Neural cell (in vitro differentiated cells): ENCODE results near the gene CNIH3. TPM values are rescaled to one million over a fixed set of nuclear protein-coding genes. Genes with fewer than 3 reads are reported as not detected.

Source experiments
- H2AFZ ChIP-seq: fragments of 200-600, 300-800 bp; sonication (generic), shearing (Covaris generic); 2 replicates; pipeline ENCODE4 v1.6.0; 2014; ENCODE audit warnings: low read depth, mild to moderate bottlenecking, antibody characterized with exemption, low read length, moderate library complexity
- H3F3A ChIP-seq: fragments of 200-600 bp; shearing (Covaris generic); 2 replicates; pipeline ENCODE4 v1.6.1; 2016; ENCODE audit warnings: mild to moderate bottlenecking, moderate library complexity, mixed read lengths, antibody characterized with exemption, low read length; ENCODE audit not compliant: insufficient read depth, poor library complexity, severe bottlenecking
- H3K27ac ChIP-seq: fragments of 200-600, 300-800 bp; sonication (generic), shearing (Covaris generic); 2 replicates; pipeline ENCODE4 v1.5.1; 2014; ENCODE audit warnings: mild to moderate bottlenecking, low read length, moderate library complexity
- H3K27me3 ChIP-seq: fragments of 300-800, 200-600 bp; sonication (generic), shearing (Covaris generic); 2 replicates; pipeline ENCODE4 v1.6.0; 2014; ENCODE audit warnings: mild to moderate bottlenecking, low read depth, low read length, moderate library complexity; ENCODE audit not compliant: insufficient read depth
- H3K36me3 ChIP-seq: fragments of 300-800, 200-600 bp; sonication (generic), shearing (Covaris generic); 2 replicates; pipeline ENCODE4 v1.5.1; 2014; ENCODE audit warnings: mild to moderate bottlenecking, antibody characterized with exemption, low read length, moderate library complexity; ENCODE audit not compliant: insufficient read depth
- H3K4me2 ChIP-seq: fragments of 300-800, 200-600 bp; sonication (generic), shearing (Covaris generic); 2 replicates; pipeline ENCODE4 v1.6.0; 2014; ENCODE audit warnings: mild to moderate bottlenecking, low read length
- H3K4me3 ChIP-seq: fragments of 300-800, 200-600 bp; sonication (generic), shearing (Covaris generic); 2 replicates; pipeline ENCODE4 v1.5.1; 2014; ENCODE audit warnings: mild to moderate bottlenecking, low read length, moderate library complexity
- H3K79me2 ChIP-seq: fragments of 200-600 bp; shearing (Covaris generic); replicated peaks from 2 replicates; pipeline ENCODE4 v1.6.0; 2014; ENCODE audit warnings: mild to moderate bottlenecking, low read length, moderate library complexity; ENCODE audit not compliant: insufficient read depth
- H3K9ac ChIP-seq: fragments of 300-800, 200-600 bp; sonication (generic), shearing (Covaris generic); 2 replicates; pipeline ENCODE4 v1.6.1; 2016; ENCODE audit warnings: mild to moderate bottlenecking, low read length, mixed read lengths
- H3K9me2 ChIP-seq: fragments of 200-600 bp; shearing (Covaris generic); 2 replicates; pipeline ENCODE4 v1.6.1; 2016; ENCODE audit warnings: mild to moderate bottlenecking, low read length, mixed read lengths; ENCODE audit not compliant: insufficient read depth
- H3K9me3 ChIP-seq: fragments of 200-600, 300-800 bp; sonication (generic), shearing (Covaris generic); 2 replicates; pipeline ENCODE4 v1.6.1; 2016; ENCODE audit warnings: mild to moderate bottlenecking, mixed run types, low read length, moderate library complexity, mixed read lengths
- H4K20me1 ChIP-seq: fragments of 200-600 bp; shearing (Covaris generic); 2 replicates; pipeline ENCODE4 v1.6.1; 2016; ENCODE audit warnings: mild to moderate bottlenecking, mixed run types; ENCODE audit not compliant: insufficient read depth
- EP300 ChIP-seq: fragments of 450-650 bp; conservative IDR thresholded peaks from 2 replicates; pipeline ENCODE4 v1.6.1; 2014; ENCODE audit warnings: antibody characterized with exemption, mild to moderate bottlenecking, moderate library complexity; ENCODE audit not compliant: poor library complexity, severe bottlenecking
- EZH2 ChIP-seq: fragments of 200-600, 300-800 bp; shearing (Covaris generic), sonication (generic); IDR thresholded peaks from 2 replicates; pipeline ENCODE4 v1.6.1; 2014; ENCODE audit warnings: antibody characterized with exemption, low read length, borderline replicate concordance, mild to moderate bottlenecking; ENCODE audit not compliant: insufficient read depth, poor library complexity, severe bottlenecking
- MXI1 ChIP-seq: fragments of 450-650 bp; conservative IDR thresholded peaks from 2 replicates; pipeline ENCODE4 v1.6.1; 2014; ENCODE audit warnings: antibody characterized with exemption, mild to moderate bottlenecking; ENCODE audit not compliant: poor library complexity, severe bottlenecking
- POLR2AphosphoS5 ChIP-seq: IDR thresholded peaks from 2 replicates; pipeline ENCODE4 v1.6.1; 2012
- RAD21 ChIP-seq: fragments of 450-650 bp; conservative IDR thresholded peaks from 2 replicates; pipeline ENCODE4 v1.6.1; 2014; ENCODE audit warnings: antibody characterized with exemption, mild to moderate bottlenecking, moderate library complexity
- REST ChIP-seq: IDR thresholded peaks from 2 replicates; pipeline ENCODE4 v1.6.1; 2012; ENCODE audit warnings: borderline replicate concordance
- SMC3 ChIP-seq: fragments of 450-650 bp; conservative IDR thresholded peaks from 2 replicates; pipeline ENCODE4 v1.6.1; 2014; ENCODE audit warnings: antibody characterized with exemption, mild to moderate bottlenecking, moderate library complexity; ENCODE audit not compliant: poor library complexity
- TAF1 ChIP-seq: IDR thresholded peaks from 2 replicates; pipeline ENCODE4 v1.6.1; 2012; ENCODE audit warnings: low read depth
- polyA plus RNA-seq: library from polyadenylated mRNA; depleted of rRNA; stranded (reverse); fragments of >200 nt; gene quantifications from 2 replicates; pipeline ENCODE4 v1.2.3, GENCODE V29; 2014
- TF ChIP-seq, protein P1 (sequence below): fragments of 450-650 bp; IDR thresholded peaks from 2 replicates; pipeline ENCODE4 v1.5.1; 2014; ENCODE audit warnings: antibody characterized with exemption, mild to moderate bottlenecking, moderate library complexity; ENCODE audit not compliant: poor library complexity, severe bottlenecking

Gene CNIH3
- polyA plus RNA-seq, 1 donor from 2014 or later: 9.3 TPM

- no peaks in the 10 kb centered on the region for H4K20me1 ChIP-seq
- TF ChIP-seq, protein P1, sequence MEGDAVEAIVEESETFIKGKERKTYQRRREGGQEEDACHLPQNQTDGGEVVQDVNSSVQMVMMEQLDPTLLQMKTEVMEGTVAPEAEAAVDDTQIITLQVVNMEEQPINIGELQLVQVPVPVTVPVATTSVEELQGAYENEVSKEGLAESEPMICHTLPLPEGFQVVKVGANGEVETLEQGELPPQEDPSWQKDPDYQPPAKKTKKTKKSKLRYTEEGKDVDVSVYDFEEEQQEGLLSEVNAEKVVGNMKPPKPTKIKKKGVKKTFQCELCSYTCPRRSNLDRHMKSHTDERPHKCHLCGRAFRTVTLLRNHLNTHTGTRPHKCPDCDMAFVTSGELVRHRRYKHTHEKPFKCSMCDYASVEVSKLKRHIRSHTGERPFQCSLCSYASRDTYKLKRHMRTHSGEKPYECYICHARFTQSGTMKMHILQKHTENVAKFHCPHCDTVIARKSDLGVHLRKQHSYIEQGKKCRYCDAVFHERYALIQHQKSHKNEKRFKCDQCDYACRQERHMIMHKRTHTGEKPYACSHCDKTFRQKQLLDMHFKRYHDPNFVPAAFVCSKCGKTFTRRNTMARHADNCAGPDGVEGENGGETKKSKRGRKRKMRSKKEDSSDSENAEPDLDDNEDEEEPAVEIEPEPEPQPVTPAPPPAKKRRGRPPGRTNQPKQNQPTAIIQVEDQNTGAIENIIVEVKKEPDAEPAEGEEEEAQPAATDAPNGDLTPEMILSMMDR: no peak
- TF ChIP-seq SMC3 (no peak), POLR2AphosphoS5 (no peak), EP300 (no peak), MXI1 (no peak), RAD21 (no peak), REST (no peak), EZH2 (no peak), TAF1 (no peak)
- no peaks in the 10 kb centered on the region for H3K36me3 ChIP-seq
- H3K27ac ChIP-seq: no peak overlapping the region
- H3K9me2 ChIP-seq: no peaks in the 10 kb centered on the region
- no peak overlapping the region for H3K4me2 ChIP-seq
- no peak overlapping the region for H2AFZ ChIP-seq
- H3F3A ChIP-seq: no peaks in the 10 kb centered on the region
- H3K4me3 ChIP-seq: no peak overlapping the region
- no peaks in the 10 kb centered on the region for H3K27me3 ChIP-seq
- no peaks in the 10 kb centered on the region for H3K9me3 ChIP-seq
- H3K9ac ChIP-seq: no peak overlapping the region
- no peaks in the 10 kb centered on the region for H3K79me2 ChIP-seq
Measured at GRCh38 chr1:224730965-224731364, 114.8 kb downstream of the CNIH3 start.

GRCh38 chr1:224731633-224732032 lies 115.5 kb downstream of the CNIH3 start:
- Histone ChIP-seq H3F3A (no peaks in the 10 kb centered on the region), H3K4me2 (no peak overlapping the region)

More at GRCh38 chr1:224731633-224732032, 115.5 kb downstream of the CNIH3 start:
- H3K9me3 ChIP-seq: no peaks in the 10 kb centered on the region
- H3K4me3 ChIP-seq: no peak overlapping the region
- H3K79me2 ChIP-seq: no peaks in the 10 kb centered on the region
- no peak overlapping the region for H2AFZ ChIP-seq
- no peaks in the 10 kb centered on the region for H3K27me3 ChIP-seq
- no peaks in the 10 kb centered on the region for H4K20me1 ChIP-seq
- no peak for TF ChIP-seq MXI1
- TF ChIP-seq EZH2: no peak
- TF ChIP-seq, protein P1: no peak
- TF ChIP-seq RAD21: no peak
- TF ChIP-seq TAF1: no peak
- no peak for TF ChIP-seq EP300
- TF ChIP-seq REST: no peak
- no peak for TF ChIP-seq POLR2AphosphoS5
- TF ChIP-seq SMC3: no peak
- no peaks in the 10 kb centered on the region for H3K9me2 ChIP-seq
- no peak overlapping the region for H3K9ac ChIP-seq
- H3K36me3 ChIP-seq: no peaks in the 10 kb centered on the region
- H3K27ac ChIP-seq: no peak overlapping the region
